ENCODE measurements around the gene MAGEF1.

GRCh38 chr3:184717399-184717983 lies 5.6 kb upstream of the MAGEF1 start:
- TF ChIP-seq POLR2A (IDR thresholded peaks at IDR 0.05): no peak
- no peak for TF ChIP-seq CTCF (IDR thresholded peaks at IDR 0.05)
